ENCODE results near the gene COL18A1.

COL18A1 gene

GRCh38 chr21:45481977-45482898 is 77.3 kb downstream of the COL18A1 start:
- Histone ChIP-seq H3K79me2 (ENCODE audit: insufficient read depth, low read length) (no peaks in the 10 kb centered on the region), H3F3A (ENCODE audit: low read depth) (no peaks in the 10 kb centered on the region), H3K4me1 (ENCODE audit: insufficient read depth, low read length, poor library complexity, severe bottlenecking) (peaks cover 9% of the 10 kb centered on the region), H3K36me3 (ENCODE audit: insufficient read depth, low read length) (no peaks in the 10 kb centered on the region), H3K4me2 (ENCODE audit: low read depth, low read length, poor library complexity, severe bottlenecking) (no peak overlapping the region), H3K9me3 (ENCODE audit: insufficient read depth, low read depth, low read length) (no peaks in the 10 kb centered on the region), H3K9ac (ENCODE audit: low read depth, low read length, poor library complexity, severe bottlenecking) (no peak overlapping the region), H2AFZ (ENCODE audit: low read length) (no peak overlapping the region), H3K27me3 (ENCODE audit: insufficient read depth, low read length, poor library complexity, severe bottlenecking) (no peaks in the 10 kb centered on the region), H4K20me1 (ENCODE audit: insufficient read depth, low read length, poor library complexity, severe bottlenecking) (no peaks in the 10 kb centered on the region), H3K4me3 (ENCODE audit: low read length, poor library complexity, severe bottlenecking) (no peak overlapping the region), H3K9me2 (replicated peaks; ENCODE audit: low read depth, low read length) (no peaks in the 10 kb centered on the region)
- no peak for TF ChIP-seq EZH2phosphoT487 (IDR thresholded peaks at IDR 0.05; ENCODE audit: borderline replicate concordance)
- TF ChIP-seq, protein P1, sequence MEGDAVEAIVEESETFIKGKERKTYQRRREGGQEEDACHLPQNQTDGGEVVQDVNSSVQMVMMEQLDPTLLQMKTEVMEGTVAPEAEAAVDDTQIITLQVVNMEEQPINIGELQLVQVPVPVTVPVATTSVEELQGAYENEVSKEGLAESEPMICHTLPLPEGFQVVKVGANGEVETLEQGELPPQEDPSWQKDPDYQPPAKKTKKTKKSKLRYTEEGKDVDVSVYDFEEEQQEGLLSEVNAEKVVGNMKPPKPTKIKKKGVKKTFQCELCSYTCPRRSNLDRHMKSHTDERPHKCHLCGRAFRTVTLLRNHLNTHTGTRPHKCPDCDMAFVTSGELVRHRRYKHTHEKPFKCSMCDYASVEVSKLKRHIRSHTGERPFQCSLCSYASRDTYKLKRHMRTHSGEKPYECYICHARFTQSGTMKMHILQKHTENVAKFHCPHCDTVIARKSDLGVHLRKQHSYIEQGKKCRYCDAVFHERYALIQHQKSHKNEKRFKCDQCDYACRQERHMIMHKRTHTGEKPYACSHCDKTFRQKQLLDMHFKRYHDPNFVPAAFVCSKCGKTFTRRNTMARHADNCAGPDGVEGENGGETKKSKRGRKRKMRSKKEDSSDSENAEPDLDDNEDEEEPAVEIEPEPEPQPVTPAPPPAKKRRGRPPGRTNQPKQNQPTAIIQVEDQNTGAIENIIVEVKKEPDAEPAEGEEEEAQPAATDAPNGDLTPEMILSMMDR (conservative IDR thresholded peaks at IDR 0.05; ENCODE audit: low read length): no peak

- Histone ChIP-seq H3K4me2 (ENCODE audit: low read depth, low read length, poor library complexity, severe bottlenecking) (no peak overlapping the region), H3K4me3 (ENCODE audit: low read length, poor library complexity, severe bottlenecking) (no peak overlapping the region), H3K36me3 (ENCODE audit: insufficient read depth, low read length) (no peaks in the 10 kb centered on the region), H3F3A (ENCODE audit: low read depth) (no peaks in the 10 kb centered on the region), H3K4me1 (ENCODE audit: insufficient read depth, low read length, poor library complexity, severe bottlenecking) (peaks cover 9% of the 10 kb centered on the region), H3K9ac (ENCODE audit: low read depth, low read length, poor library complexity, severe bottlenecking) (no peak overlapping the region), H3K9me3 (ENCODE audit: insufficient read depth, low read depth, low read length) (no peaks in the 10 kb centered on the region), H3K27me3 (ENCODE audit: insufficient read depth, low read length, poor library complexity, severe bottlenecking) (no peaks in the 10 kb centered on the region), H3K9me2 (replicated peaks; ENCODE audit: low read depth, low read length) (no peaks in the 10 kb centered on the region), H3K79me2 (ENCODE audit: insufficient read depth, low read length) (no peaks in the 10 kb centered on the region), H2AFZ (ENCODE audit: low read length) (no peak overlapping the region), H4K20me1 (ENCODE audit: insufficient read depth, low read length, poor library complexity, severe bottlenecking) (no peaks in the 10 kb centered on the region)
- TF ChIP-seq, protein P1 (conservative IDR thresholded peaks at IDR 0.05; ENCODE audit: low read length): no peak
- TF ChIP-seq EZH2phosphoT487 (IDR thresholded peaks at IDR 0.05; ENCODE audit: borderline replicate concordance): no peak
Measured at GRCh38 chr21:45482899-45483821, 78.2 kb downstream of the COL18A1 start.

- no peak for TF ChIP-seq EZH2phosphoT487 (IDR thresholded peaks at IDR 0.05; ENCODE audit: borderline replicate concordance)
- TF ChIP-seq, protein P1 (conservative IDR thresholded peaks at IDR 0.05; ENCODE audit: low read length): no peak
- Histone ChIP-seq H3K9me3 (ENCODE audit: insufficient read depth, low read depth, low read length) (no peaks in the 10 kb centered on the region), H4K20me1 (ENCODE audit: insufficient read depth, low read length, poor library complexity, severe bottlenecking) (no peaks in the 10 kb centered on the region), H3K4me2 (ENCODE audit: low read depth, low read length, poor library complexity, severe bottlenecking) (no peak overlapping the region), H3K4me3 (ENCODE audit: low read length, poor library complexity, severe bottlenecking) (no peak overlapping the region), H3K27me3 (ENCODE audit: insufficient read depth, low read length, poor library complexity, severe bottlenecking) (no peaks in the 10 kb centered on the region), H2AFZ (ENCODE audit: low read length) (no peak overlapping the region), H3K4me1 (ENCODE audit: insufficient read depth, low read length, poor library complexity, severe bottlenecking) (no peaks in the 10 kb centered on the region), H3K9me2 (replicated peaks; ENCODE audit: low read depth, low read length) (no peaks in the 10 kb centered on the region), H3K79me2 (ENCODE audit: insufficient read depth, low read length) (no peaks in the 10 kb centered on the region), H3F3A (ENCODE audit: low read depth) (no peaks in the 10 kb centered on the region), H3K9ac (ENCODE audit: low read depth, low read length, poor library complexity, severe bottlenecking) (no peak overlapping the region), H3K36me3 (ENCODE audit: insufficient read depth, low read length) (no peaks in the 10 kb centered on the region)
Measured at GRCh38 chr21:45484318-45484717, 79.4 kb downstream of the COL18A1 start.

Measured in Loucy (cell line).